ENCODE measurements around the gene OTULINL.

DNA sequence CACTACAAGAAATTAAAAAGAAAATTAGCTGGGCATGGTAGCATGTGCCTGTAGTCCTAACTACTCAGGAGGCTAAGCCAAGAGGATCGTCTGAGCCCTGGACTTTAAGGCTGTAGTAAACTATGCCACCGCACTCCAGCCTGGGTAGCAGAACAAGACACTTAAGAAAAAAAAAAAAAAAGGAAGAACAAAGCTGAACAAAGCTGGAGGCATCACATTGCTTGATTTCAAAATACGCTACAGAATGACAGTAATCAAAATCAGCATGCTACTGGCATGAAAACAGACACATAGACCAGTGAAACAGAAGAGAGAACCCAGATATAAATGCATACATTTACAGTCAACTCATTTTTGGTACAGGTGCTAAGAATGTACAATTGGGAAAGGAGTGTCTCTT, 68.5 kb downstream of the OTULINL start:
- TF ChIP-seq TAF1 (IDR thresholded peaks at IDR 0.05; ENCODE audit: borderline replicate concordance, low read depth, low read length) (no peak), POLR2A (IDR thresholded peaks at IDR 0.05; ENCODE audit: low read depth, low read length) (no peak), POLR2AphosphoS5 (IDR thresholded peaks at IDR 0.05; ENCODE audit: low read depth, low read length) (no peak)

All from GM12892 (cell line).